ENCODE results near the gene B4GALT1.

The B4GALT1 gene

DNA sequence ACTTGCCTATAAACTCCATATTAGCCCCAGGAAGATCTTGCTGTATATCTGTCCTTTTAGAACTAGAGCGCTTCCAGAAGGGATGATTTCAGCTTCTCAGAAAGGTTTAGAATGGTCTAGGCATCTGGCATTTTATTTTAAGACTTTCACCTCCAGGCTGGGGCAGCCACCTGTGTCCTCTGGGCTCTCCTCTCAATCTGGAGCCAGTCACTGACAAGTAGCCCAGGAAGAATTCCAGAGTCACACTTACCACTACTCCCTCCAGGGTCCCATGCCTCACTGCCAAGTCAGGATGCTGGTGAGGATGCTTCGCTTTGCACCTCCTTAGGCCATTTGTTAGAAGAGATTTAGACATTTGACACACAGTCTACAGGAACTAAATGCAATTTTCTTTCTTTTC is 20.8 kb downstream of the B4GALT1 start:
- TF ChIP-seq, protein P1, sequence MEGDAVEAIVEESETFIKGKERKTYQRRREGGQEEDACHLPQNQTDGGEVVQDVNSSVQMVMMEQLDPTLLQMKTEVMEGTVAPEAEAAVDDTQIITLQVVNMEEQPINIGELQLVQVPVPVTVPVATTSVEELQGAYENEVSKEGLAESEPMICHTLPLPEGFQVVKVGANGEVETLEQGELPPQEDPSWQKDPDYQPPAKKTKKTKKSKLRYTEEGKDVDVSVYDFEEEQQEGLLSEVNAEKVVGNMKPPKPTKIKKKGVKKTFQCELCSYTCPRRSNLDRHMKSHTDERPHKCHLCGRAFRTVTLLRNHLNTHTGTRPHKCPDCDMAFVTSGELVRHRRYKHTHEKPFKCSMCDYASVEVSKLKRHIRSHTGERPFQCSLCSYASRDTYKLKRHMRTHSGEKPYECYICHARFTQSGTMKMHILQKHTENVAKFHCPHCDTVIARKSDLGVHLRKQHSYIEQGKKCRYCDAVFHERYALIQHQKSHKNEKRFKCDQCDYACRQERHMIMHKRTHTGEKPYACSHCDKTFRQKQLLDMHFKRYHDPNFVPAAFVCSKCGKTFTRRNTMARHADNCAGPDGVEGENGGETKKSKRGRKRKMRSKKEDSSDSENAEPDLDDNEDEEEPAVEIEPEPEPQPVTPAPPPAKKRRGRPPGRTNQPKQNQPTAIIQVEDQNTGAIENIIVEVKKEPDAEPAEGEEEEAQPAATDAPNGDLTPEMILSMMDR (IDR thresholded peaks at IDR 0.05) = no peak

DNA sequence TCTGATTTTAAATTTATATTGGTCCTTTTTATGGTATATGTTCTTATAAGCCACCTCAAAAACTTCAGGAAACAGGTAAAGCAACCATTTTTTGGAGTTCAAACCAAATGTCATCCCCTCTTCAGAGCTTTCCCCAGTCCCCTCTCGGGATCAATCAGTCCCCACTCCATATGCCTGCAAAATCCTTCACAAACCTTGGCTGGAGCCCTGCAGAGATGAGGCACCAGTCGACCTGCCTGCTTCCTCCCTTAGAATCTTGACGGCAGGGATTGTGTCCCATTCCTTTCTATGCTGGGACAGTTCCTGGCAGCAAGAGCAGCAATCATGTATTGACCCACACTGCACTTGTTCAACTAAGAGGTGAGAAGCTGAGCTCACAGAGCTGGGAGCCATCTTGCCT is 22.6 kb downstream of the B4GALT1 start:
- TF ChIP-seq, protein P1 (IDR thresholded peaks at IDR 0.05) = no peak

DNA sequence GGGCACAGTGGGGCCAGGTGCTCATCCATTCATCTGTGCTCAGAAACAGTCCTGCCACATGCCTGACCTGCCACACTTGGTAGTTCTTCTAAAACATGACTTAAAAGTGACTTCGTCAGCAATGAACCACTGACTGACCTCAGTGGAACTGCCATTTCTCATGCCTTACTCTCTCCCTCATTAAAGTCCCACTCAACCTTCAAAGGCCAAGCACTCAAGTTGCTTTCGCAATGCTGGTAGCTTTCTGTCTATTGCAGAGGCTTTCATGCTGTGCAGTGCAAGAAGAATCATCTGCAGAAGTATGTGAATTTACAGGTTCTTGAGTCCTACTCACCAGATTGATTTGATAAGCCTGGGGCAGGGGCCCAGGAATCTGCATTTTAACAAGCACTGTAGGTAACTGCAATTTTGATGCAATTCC is 23.9 kb downstream of the B4GALT1 start:
- TF ChIP-seq, protein P1 (IDR thresholded peaks at IDR 0.05) = no peak

DNA sequence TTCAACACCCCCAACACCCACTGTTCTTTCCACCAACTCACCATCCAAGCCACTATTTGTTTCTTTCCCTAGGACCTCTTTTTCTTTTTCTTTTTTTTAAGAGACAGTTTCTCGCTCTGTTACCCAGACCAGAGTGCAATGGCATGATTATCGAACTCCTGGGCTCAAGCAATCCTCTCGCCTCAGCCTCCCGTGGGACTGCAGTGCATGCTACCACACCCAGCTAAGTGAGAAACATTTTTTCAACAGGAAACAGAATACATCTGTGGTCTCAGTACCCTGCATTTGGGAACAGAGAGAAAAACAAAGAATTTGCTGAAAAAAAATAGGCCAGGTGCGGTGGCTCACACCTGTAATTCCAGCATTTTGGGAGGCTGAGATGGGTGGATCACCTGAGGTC is 24.6 kb downstream of the B4GALT1 start:
- TF ChIP-seq, protein P1 (IDR thresholded peaks at IDR 0.05) = no peak

DNA sequence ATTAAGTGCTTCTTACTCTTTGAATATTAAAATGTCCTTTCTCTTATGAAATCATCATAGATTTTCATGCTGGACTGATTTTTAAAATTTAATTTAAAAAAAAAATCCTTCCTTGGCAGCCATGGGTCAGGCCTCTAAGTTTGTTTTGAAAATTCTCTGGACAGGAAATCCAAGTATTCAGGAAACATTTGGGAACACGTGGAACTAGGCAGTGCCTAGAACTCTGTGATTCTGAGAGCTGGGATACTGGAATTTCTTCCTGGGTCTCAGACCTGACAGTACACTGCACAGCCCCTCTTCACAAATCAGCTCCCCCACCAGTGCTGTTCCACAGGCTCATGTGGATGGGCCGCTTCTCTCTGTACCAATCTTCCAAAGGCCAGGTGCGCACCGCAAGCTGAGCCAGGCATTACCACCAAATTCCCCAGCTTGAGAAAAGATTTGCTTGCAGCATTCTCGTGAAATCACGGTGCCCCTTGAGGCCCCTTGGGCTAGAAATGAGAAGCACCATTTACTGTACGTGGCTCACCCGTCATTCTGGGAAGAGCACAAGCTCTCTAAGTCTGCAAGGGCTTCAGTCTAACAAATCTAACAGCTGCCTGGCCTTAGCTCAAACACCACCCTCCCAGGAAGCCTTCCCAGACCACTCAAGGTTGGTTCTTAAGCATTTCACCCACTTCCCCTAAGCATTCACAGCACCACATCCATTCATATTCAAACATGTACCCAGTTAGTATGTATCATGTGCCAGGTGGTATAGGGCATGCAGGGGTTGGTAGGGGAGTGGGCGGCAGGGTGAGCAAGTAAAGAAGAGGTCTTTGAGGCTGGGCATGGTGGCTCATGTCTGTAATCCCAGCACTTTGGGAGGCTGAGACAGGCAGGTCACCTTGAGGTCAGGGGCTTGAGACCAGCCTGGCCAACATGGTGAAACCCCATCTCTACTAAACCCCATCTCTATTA is 26.5 kb downstream of the B4GALT1 start:
- TF ChIP-seq, protein P1 (IDR thresholded peaks at IDR 0.05) = no peak

DNA sequence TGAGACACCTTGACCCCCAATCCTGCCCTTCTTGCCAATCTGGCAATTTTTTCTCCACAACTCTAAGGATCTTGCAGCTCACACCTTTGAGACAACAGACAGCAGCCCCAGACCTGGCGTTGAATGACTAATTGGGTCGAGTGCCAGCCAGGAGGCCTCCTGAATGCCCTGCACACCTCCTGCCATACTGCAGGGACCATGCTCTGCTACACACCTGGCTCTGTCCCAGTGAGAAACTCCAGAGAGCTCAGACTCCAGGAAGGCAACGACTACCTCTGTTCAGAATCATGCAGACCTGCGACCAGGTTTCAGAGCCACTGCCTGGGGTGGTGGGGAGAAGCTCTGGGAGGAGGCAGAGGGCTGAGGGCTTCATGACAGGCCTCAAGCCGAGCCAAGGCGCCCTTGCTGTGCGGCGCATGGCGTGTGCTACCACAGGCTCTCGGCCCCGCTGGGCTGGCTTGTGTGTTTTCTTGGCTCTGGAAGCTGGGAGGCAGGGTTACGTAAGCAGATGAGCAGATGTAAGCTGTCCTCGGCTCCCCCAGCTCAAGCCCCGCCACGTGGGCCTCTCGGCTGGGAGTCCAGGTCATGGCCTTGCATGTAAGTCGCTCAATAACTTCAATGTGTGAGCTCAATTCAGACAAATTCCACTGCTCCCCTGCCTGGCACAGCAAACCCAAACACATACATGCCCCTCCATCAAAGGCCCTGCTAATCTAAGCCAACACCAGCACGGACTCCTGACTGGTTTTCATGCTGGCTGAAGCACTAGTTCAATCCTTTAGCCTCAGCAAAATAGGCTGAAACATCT is 27.5 kb downstream of the B4GALT1 start:
- TF ChIP-seq, protein P1 (IDR thresholded peaks at IDR 0.05) = no peak

DNA sequence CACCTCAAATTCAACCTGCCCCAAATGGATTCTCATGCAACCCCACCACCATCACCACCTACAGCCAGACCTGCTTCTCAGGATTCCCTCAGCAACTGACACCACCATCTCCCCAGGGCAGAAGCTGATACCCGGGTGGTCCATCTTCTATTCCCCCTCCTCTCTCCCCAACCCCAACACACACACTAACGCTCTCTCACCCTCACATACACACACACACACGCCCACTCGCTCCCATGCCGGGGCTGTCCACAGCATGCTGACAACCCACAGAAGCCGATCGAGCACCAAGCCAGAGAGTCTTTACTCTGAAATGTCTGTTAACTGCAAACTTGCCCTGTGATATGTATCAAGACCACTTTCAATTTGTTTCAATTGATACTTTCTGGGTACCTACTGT is 28.4 kb downstream of the B4GALT1 start:
- TF ChIP-seq, protein P1 (IDR thresholded peaks at IDR 0.05) = no peak
